Stomach (tissue), 4 donors: ENCODE measurements around the gene EIF3M.

Experiments used
- CTCF ChIP-seq, 7 experiments: fragments of 450-650 bp in 4 of 7; fragments of 200-600 bp in 3 of 7; sonication (generic) in 3 of 7; IDR thresholded peaks; one replicate each; pipeline ENCODE4 v1.5.1; 2016 to 2019; ENCODE audit warnings: antibody characterized with exemption in 7 of 7, control low read depth in 2 of 7, mild to moderate bottlenecking in 1 of 7
- POLR2A ChIP-seq, 4 donors: fragments of 450-650 bp; IDR thresholded peaks; one replicate each; pipeline ENCODE4 v1.6.1; 2016; ENCODE audit warnings: antibody characterized with exemption in 4 of 4, control low read depth in 2 of 4, mild to moderate bottlenecking in 1 of 4, moderate library complexity in 1 of 4

- no peak for TF ChIP-seq CTCF (IDR thresholded peaks at IDR 0.05)
- TF ChIP-seq POLR2A (IDR thresholded peaks at IDR 0.05): no peak
Observed at GRCh38 chr11:32576456-32576855, 7.2 kb upstream of the EIF3M start.
